ENCODE results near the gene SLC43A2. TPM values are rescaled to one million over a fixed set of nuclear protein-coding genes. Genes with fewer than 3 reads are reported as not detected.

The SLC43A2 gene
- total and polyA plus RNA-seq, 8 donors = 25.6 to 87.9 (median 27.0) TPM

- ATAC-seq (peak; percentile 86), DNase-seq (peak; percentile 92 to 96 (median 95))
- peak overlapping the region; percentile 95 for H3K27ac ChIP-seq
- intact Hi-C loops (cut with DNase I) = loop anchor here (2.0 to 10.0 kb wide), 3 partner anchors 54 to 174 kb away; partner anchors contain the start of gene CRK (in 1 of the 2)
- H3K4me3 ChIP-seq = peak overlapping the region; percentile 78 to 94
- TF ChIP-seq CTCF (IDR thresholded peaks at IDR 0.05) = peak; percentile 20 to 44
- H3K36me3 ChIP-seq = peaks cover 0 to 14% of the 10 kb centered on the region in 2 donors
- H3K4me1 ChIP-seq = peaks cover 26 to 67% of the 10 kb centered on the region in 2 donors
- H3K9me3 ChIP-seq = no peaks in the 10 kb centered on the region
- H3K27me3 ChIP-seq = no peaks in the 10 kb centered on the region
Observed at GRCh38 chr17:1628856-1629503, 346 bp upstream of the SLC43A2 start.

GRCh38 chr17:1627182-1627981, 1.3 kb downstream of the SLC43A2 start:
- peaks cover 26 to 70% of the 10 kb centered on the region in 2 donors for H3K4me1 ChIP-seq
- no peaks in the 10 kb centered on the region for H3K27me3 ChIP-seq
- H3K4me3 ChIP-seq = peak overlapping the region; percentile 78 to 94
- no peaks in the 10 kb centered on the region for H3K9me3 ChIP-seq
- TF ChIP-seq CTCF (IDR thresholded peaks at IDR 0.05) = no peak
- peaks cover 0 to 24% of the 10 kb centered on the region in 2 donors for H3K36me3 ChIP-seq
- H3K27ac ChIP-seq = peak overlapping the region; percentile 95
- ATAC-seq (peak; percentile 2), DNase-seq (peak in 1 of 4 donors; percentile 89)
- intact Hi-C loops (cut with DNase I) = loop anchor here in 1 of 2 donors (10.0 kb wide), 2 partner anchors 53 to 173 kb away; partner anchors contain the start of gene CRK

- Histone ChIP-seq H3K4me1 (peaks cover 26 to 72% of the 10 kb centered on the region in 2 donors), H3K4me3 (peak overlapping the region in 1 of 2 donors; percentile 94), H3K27me3 (no peaks in the 10 kb centered on the region), H3K27ac (peak overlapping the region; percentile 95), H3K9me3 (no peaks in the 10 kb centered on the region), H3K36me3 (peaks cover 0 to 33% of the 10 kb centered on the region in 2 donors)
- no peak for TF ChIP-seq CTCF (IDR thresholded peaks at IDR 0.05)
- ATAC-seq = no peak
- intact Hi-C loops (cut with DNase I) = loop anchor here in 1 of 2 donors (10.0 kb wide), 2 partner anchors 52 to 172 kb away; partner anchors contain the start of gene CRK
- no peak for DNase-seq
Observed at GRCh38 chr17:1626333-1626732, 2.3 kb downstream of the SLC43A2 start.

- TF ChIP-seq CTCF (IDR thresholded peaks at IDR 0.05) = no peak
- Histone ChIP-seq H3K36me3 (peaks cover 0 to 40% of the 10 kb centered on the region in 2 donors), H3K27ac (peak overlapping the region; percentile 95), H3K4me1 (peaks cover 26 to 72% of the 10 kb centered on the region in 2 donors), H3K9me3 (no peaks in the 10 kb centered on the region), H3K4me3 (peak overlapping the region in 1 of 2 donors; percentile 94), H3K27me3 (no peaks in the 10 kb centered on the region)
- ATAC-seq (no peak), DNase-seq (no peak)
- intact Hi-C loops (cut with DNase I) = loop anchor here in 1 of 2 donors (10.0 kb wide), 2 partner anchors 51 to 171 kb away; partner anchors contain the start of gene CRK
Observed at GRCh38 chr17:1625581-1625980, 3.1 kb downstream of the SLC43A2 start.

Data from left lung (tissue), 10 donors.